CD4-positive, alpha-beta memory T cell (primary cell): ENCODE data around the gene CDC14B. TPM values are rescaled to one million over a fixed set of nuclear protein-coding genes. Genes with fewer than 3 reads are reported as not detected.
"Not testable (repeated sequence)": the region's sequence is repeated elsewhere in the genome, so short reads cannot be mapped to it uniquely, and the experiment has no call there.

Experiments
- CTCF ChIA-PET: fragments of 350-600 bp; sonication (Branson Sonifier 250); formaldehyde crosslinking; loops from one replicate; lab custom pipeline; 2021; ENCODE audit warnings: inconsistent platforms; ENCODE audit not compliant: partially characterized antibody; lab: Charles Lee
- POLR2A ChIA-PET: fragments of 350-600 bp; sonication (Branson Sonifier 250); formaldehyde crosslinking; loops from one replicate; lab custom pipeline; 2021; ENCODE audit not compliant: partially characterized antibody; lab: Charles Lee
- DNase-seq, 5 donors: peaks; one replicate each; pipeline versions ENCODE4 v3.0.0 to v3.0.0-alpha.2; 2020 to 2022; ENCODE audit warnings: mixed read lengths in 1 of 5
- H3K27ac ChIP-seq: one replicate; pipeline ENCODE4 v1.7.0; 2013; ENCODE audit warnings: low read depth, low read length
- H3K27me3 ChIP-seq: 2 replicates; pipeline ENCODE4 v1.7.0; 2013; ENCODE audit warnings: mild to moderate bottlenecking, low read length, moderate library complexity; ENCODE audit not compliant: insufficient read depth
- H3K36me3 ChIP-seq: 2 replicates; pipeline ENCODE4 v1.7.0; 2013; ENCODE audit warnings: mild to moderate bottlenecking, low read length, moderate library complexity; ENCODE audit not compliant: insufficient read depth
- H3K4me1 ChIP-seq: 2 replicates; pipeline ENCODE4 v1.7.0; 2013; ENCODE audit warnings: mild to moderate bottlenecking, low read length, moderate library complexity; ENCODE audit not compliant: insufficient read depth
- H3K4me3 ChIP-seq, 2 donors: one replicate each; pipeline ENCODE4 v1.7.0; 2013; ENCODE audit warnings: low read length in 2 of 2, mild to moderate bottlenecking in 1 of 2
- H3K9me3 ChIP-seq, 2 donors: one replicate each; pipeline ENCODE4 v1.7.0; 2013; ENCODE audit warnings: low read length in 2 of 2, control low read depth in 1 of 2; ENCODE audit not compliant: control insufficient read depth in 1 of 2
- H3K27ac Mint-ChIP-seq, 7 donors: one replicate each; pipeline ENCODE4 v1.8.0; 2020 to 2021; ENCODE audit warnings: mixed read lengths in 7 of 7, mild to moderate bottlenecking in 6 of 7, inconsistent platforms in 3 of 7, moderate library complexity in 3 of 7
- H3K27me3 Mint-ChIP-seq, 2 donors: one replicate each; pipeline ENCODE4 v1.8.0; 2020 to 2021; ENCODE audit warnings: mixed read lengths in 2 of 2
- H3K36me3 Mint-ChIP-seq, 2 donors: one replicate each; pipeline ENCODE4 v1.8.0; 2020 to 2021; ENCODE audit warnings: mixed read lengths in 2 of 2, inconsistent platforms in 1 of 2, mild to moderate bottlenecking in 1 of 2
- H3K4me1 Mint-ChIP-seq, 4 donors: one replicate each; pipeline ENCODE4 v1.8.0; 2020 to 2021; ENCODE audit warnings: mixed read lengths in 4 of 4, mild to moderate bottlenecking in 1 of 4
- H3K4me3 Mint-ChIP-seq, 8 donors: one replicate each; pipeline ENCODE4 v1.8.0; 2020 to 2021; ENCODE audit warnings: mixed read lengths in 8 of 8, mild to moderate bottlenecking in 7 of 8, moderate library complexity in 6 of 8, inconsistent platforms in 3 of 8
- H3K9me3 Mint-ChIP-seq, 8 donors: one replicate each; pipeline ENCODE4 v1.8.0; 2020 to 2021; ENCODE audit warnings: mixed read lengths in 8 of 8, mild to moderate bottlenecking in 5 of 8, inconsistent platforms in 3 of 8, moderate library complexity in 1 of 8
- intact Hi-C: fragments of 100-400 bp; cut with micrococcal nuclease; formaldehyde crosslinking; loops from one replicate; pipeline ENCODE4 v1.15.1; 2023
- polyA plus RNA-seq, 2 donors: library from polyadenylated mRNA; unstranded; fragments of 300-500 nt; fragmentation: Illumina TruSeq; gene quantifications; one replicate each; pipeline ENCODE4 v1.2.3, GENCODE V29; 2021
- total RNA-seq, 2 experiments: library from RNA; stranded (reverse); gene quantifications; one replicate each; pipeline ENCODE4 v1.2.3, GENCODE V29; 2021

CDC14B gene
- total and polyA plus RNA-seq, 4 experiments from 2014 or later: 10.6 to 17.1 (median 13.3) TPM

DNA sequence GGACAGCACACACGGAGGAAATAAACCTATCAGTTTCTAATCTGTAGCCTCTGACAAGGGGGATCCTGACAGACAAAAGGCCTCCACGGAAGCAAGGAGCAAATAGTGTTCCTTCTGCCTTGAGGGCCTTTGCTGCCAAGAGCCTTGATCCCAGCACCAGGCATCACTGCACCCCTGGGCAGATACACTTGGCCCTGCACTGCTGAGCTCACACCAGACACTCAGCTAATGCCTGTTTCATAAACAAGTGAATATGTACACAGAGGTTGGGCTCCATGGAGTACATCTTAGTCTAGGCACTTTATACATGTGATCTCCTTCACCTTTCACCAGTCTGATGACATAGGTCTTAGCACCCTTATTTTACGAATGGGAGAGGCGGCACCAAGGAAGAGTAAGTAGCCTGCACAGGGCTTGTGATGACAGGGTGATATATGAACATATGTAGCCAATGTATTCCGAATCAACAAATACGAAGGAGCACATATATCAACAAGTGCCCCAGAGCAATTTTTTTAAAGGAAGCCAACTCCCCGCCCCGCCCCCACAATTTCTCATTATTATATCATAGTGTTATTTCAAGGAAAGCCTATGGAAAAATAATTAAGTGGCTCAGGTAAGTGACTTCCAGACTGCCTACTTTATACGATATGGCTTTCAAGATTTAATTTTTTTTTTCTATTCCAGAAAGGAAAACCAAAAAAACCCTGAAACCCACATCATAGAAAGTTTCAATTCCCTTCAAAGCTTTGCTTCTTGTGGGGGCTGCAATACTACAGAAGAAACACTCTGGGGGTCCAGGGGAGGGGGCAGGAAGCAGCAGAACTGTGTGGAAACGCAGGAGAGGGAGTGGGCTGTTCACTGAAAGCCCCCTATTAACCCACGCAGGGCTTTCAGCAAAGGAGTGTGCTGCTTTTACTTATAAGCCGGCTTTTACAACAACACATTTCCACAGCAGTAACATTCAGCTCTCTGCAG, 32.0 kb downstream of the CDC14B start:
- H3K4me3 ChIP-seq: no peak overlapping the region
- intact Hi-C loops: no loop called here
- H3K27me3 ChIP-seq: no peaks in the 10 kb centered on the region
- CTCF ChIA-PET: no interaction called here
- no peak overlapping the region for H3K27ac ChIP-seq
- POLR2A ChIA-PET: interaction anchor here (1.9 kb wide), 1 partner anchor 69 kb away, joined by 4 read pairs; no protein-coding TSS in a partner anchor
- Mint-ChIP-seq H3K36me3 (no peaks in the 10 kb centered on the region), H3K4me1 (peaks cover 0 to 7% (median 2%) of the 10 kb centered on the region in 4 donors), H3K9me3 (peaks cover 0 to 2% (median 0%) of the 10 kb centered on the region in 8 donors), H3K27me3 (peaks cover 6 to 7% of the 10 kb centered on the region in 2 donors), H3K4me3 (no peak overlapping the region), H3K27ac (no peak overlapping the region)
- H3K4me1 ChIP-seq: peaks cover 3% of the 10 kb centered on the region
- DNase-seq: no peak
- H3K36me3 ChIP-seq: no peaks in the 10 kb centered on the region
- H3K9me3 ChIP-seq: no peaks in the 10 kb centered on the region

DNA sequence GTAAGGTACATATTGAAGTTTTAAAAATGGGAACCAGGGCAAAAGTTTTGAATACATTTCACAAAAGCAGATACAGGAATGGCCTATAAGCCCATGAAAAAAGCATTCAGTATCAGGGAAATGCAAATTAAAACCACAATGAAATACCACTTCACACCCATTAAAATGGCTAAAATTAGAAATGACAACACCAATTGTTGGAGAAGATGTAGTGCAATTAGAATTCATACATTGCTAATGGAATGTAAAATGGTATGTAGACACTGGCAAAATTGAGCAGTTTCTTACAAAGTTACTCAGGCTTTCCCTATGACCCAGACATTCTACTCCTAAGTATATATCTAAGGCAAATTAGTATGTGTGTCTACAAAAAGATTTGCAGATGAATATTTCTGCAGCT, 34.2 kb downstream of the CDC14B start:
- Histone ChIP-seq H3K27me3 (no peaks in the 10 kb centered on the region), H3K36me3 (no peaks in the 10 kb centered on the region), H3K4me1 (peaks cover 3% of the 10 kb centered on the region), H3K4me3 (no peak overlapping the region), H3K27ac (no peak overlapping the region), H3K9me3 (no peaks in the 10 kb centered on the region)
- no peak for DNase-seq
- Mint-ChIP-seq H3K36me3 (no peaks in the 10 kb centered on the region), H3K4me3 (no peak overlapping the region), H3K4me1 (peaks cover 0 to 7% (median 2%) of the 10 kb centered on the region in 4 donors), H3K9me3 (no peaks in the 10 kb centered on the region), H3K27ac (no peak overlapping the region), H3K27me3 (peaks cover 2 to 6% of the 10 kb centered on the region in 2 donors)
- POLR2A ChIA-PET: no interaction called here
- intact Hi-C loops: no loop called here
- CTCF ChIA-PET: no interaction called here

DNA sequence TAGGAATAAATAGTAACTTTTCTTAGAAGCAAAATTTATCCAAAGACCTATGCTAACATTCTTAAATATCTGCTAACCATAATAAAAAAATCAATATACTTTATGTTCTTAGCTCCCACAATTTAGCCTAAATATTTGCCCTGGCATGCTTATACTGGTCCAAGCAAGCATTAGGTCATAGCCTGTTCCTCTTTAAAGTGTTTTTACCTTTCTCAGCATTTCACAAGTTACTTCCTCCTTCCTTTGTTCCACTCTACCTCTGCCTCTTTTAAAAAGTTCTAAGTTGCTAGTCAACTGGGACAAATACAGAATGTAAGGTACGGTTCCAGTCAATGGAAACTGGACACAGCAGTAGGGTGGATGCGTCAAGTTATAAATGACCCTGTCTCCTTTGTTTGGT, 37.4 kb downstream of the CDC14B start:
- H3K27me3 Mint-ChIP-seq, H3K36me3 Mint-ChIP-seq, H3K27me3 ChIP-seq, H3K27ac Mint-ChIP-seq, intact Hi-C loops, H3K4me1 ChIP-seq, H3K4me3 Mint-ChIP-seq, POLR2A ChIA-PET, H3K27ac ChIP-seq, DNase-seq, CTCF ChIA-PET, H3K36me3 ChIP-seq, H3K9me3 ChIP-seq, H3K4me1 Mint-ChIP-seq, H3K9me3 Mint-ChIP-seq, H3K4me3 ChIP-seq: not testable (repeated sequence)

DNA sequence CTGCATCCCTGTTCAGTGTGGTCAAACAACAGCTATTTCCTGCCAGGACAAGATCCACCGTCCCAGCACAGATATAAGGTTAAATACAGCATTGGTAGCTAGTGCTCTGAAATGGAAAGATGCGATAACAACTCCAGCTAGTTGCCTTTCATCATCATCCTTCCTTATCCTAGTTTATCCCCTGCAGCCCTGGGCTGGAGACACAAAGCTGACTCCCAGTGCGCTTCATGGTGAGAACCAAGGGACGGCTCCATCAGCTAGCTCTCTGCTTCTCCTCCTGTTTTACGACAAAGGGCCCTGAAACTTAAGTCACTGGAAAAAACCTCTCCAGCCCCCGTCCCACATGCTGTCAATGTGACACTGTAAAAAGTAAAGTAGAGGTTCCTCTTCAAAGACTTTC, 37.9 kb downstream of the CDC14B start:
- Histone ChIP-seq H3K36me3 (no peaks in the 10 kb centered on the region), H3K4me3 (no peak overlapping the region), H3K27me3 (no peaks in the 10 kb centered on the region), H3K27ac (no peak overlapping the region), H3K4me1 (no peaks in the 10 kb centered on the region), H3K9me3 (no peaks in the 10 kb centered on the region)
- intact Hi-C loops: no loop called here
- CTCF ChIA-PET: no interaction called here
- Mint-ChIP-seq H3K9me3 (no peaks in the 10 kb centered on the region), H3K27ac (peak overlapping the region in 1 of 7 donors; percentile 0), H3K27me3 (peaks cover 2% of the 10 kb centered on the region in 2 donors), H3K4me1 (no peaks in the 10 kb centered on the region), H3K36me3 (no peaks in the 10 kb centered on the region), H3K4me3 (no peak overlapping the region)
- POLR2A ChIA-PET: no interaction called here
- no peak for DNase-seq

DNA sequence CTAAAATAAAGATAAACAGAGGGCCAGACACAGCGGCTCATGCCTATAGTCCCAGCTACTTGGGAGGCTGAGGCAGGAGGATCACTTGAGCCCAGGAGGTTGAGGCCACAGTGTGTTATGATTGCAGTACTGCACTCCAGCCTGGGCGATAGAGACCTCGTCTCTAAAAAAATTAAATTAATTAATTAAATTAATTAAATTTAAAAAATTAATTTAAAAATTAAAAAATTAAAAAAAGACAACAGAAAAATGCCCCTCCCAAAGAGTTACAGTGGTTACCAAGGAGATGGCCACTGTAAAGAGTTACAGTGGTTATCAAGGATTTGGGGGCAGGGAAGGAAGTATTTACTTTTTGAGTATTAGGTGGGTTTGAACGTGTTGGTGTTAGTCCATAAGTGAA, 38.3 kb downstream of the CDC14B start:
- peak overlapping the region in 1 of 7 donors; percentile 0 for H3K27ac Mint-ChIP-seq
- intact Hi-C loops: no loop called here
- no peak for DNase-seq
- ChIA-PET CTCF (no interaction called here), POLR2A (no interaction called here)
- H3K36me3 ChIP-seq: no peaks in the 10 kb centered on the region
- no peaks in the 10 kb centered on the region for H3K4me1 ChIP-seq
- H3K36me3 Mint-ChIP-seq: no peaks in the 10 kb centered on the region
- no peak overlapping the region for H3K27ac ChIP-seq
- no peaks in the 10 kb centered on the region for H3K9me3 Mint-ChIP-seq
- H3K27me3 Mint-ChIP-seq: peaks cover 2% of the 10 kb centered on the region in 2 donors
- H3K4me3 ChIP-seq: no peak overlapping the region
- H3K27me3 ChIP-seq: no peaks in the 10 kb centered on the region
- H3K4me1 Mint-ChIP-seq: no peaks in the 10 kb centered on the region
- H3K9me3 ChIP-seq: no peaks in the 10 kb centered on the region
- H3K4me3 Mint-ChIP-seq: no peak overlapping the region

DNA sequence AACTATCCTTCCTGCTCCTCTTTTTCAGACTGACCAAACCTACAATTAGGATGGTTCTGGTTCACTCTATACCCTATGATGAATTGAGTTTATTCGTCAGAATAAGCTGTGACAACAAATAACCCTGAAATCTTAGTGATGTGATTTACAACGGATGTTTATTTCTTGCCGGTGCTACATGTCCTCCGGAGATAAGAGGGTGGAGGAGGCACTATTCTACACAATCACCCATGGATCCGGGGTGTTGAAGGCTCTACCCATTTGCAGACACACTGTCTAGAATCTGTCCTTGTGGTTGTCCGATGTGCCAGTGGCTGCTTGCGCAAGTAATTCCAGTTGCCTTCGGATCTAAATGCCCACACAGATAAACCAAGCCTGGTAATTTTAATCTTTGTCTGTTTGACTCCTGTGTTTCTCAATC, 44.7 kb downstream of the CDC14B start:
- H3K27ac ChIP-seq: no peak overlapping the region
- Mint-ChIP-seq H3K27me3 (peaks cover 5% of the 10 kb centered on the region in 2 donors), H3K4me1 (no peaks in the 10 kb centered on the region), H3K27ac (no peak overlapping the region), H3K36me3 (no peaks in the 10 kb centered on the region), H3K4me3 (no peak overlapping the region), H3K9me3 (no peaks in the 10 kb centered on the region)
- no peaks in the 10 kb centered on the region for H3K36me3 ChIP-seq
- POLR2A ChIA-PET: interaction anchor here (0.5 kb wide), 1 partner anchor 27 kb away, joined by 4 read pairs; no protein-coding TSS in a partner anchor
- H3K9me3 ChIP-seq: no peaks in the 10 kb centered on the region
- H3K4me1 ChIP-seq: no peaks in the 10 kb centered on the region
- CTCF ChIA-PET: interaction anchor here (2.0 kb wide), 1 partner anchor 8 kb away, joined by 8 read pairs; no protein-coding TSS in a partner anchor
- intact Hi-C loops: no loop called here
- H3K27me3 ChIP-seq: no peaks in the 10 kb centered on the region
- no peak overlapping the region for H3K4me3 ChIP-seq
- DNase-seq: no peak

DNA sequence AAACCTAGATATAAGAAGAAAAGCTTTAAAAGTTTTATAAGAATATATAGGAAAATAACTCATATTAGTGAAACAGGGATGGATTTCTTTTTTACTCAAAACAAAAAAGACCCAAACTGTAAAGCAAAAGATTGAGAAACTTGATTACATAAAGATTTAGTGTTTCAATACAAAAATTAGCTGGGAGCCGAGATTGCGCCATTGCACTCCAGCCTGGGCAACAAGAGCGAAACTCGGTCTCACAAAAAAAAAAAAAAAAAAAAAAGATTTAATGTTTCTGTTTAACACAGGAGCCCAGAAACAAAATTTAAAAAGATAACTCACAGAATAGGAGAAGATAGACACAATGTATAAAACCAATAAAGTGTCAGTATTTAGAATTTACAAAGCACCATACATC, 45.2 kb downstream of the CDC14B start:
- Mint-ChIP-seq H3K36me3 (no peaks in the 10 kb centered on the region), H3K27ac (no peak overlapping the region), H3K9me3 (no peaks in the 10 kb centered on the region), H3K27me3 (peaks cover 5% of the 10 kb centered on the region in 2 donors), H3K4me3 (no peak overlapping the region), H3K4me1 (no peaks in the 10 kb centered on the region)
- intact Hi-C loops: no loop called here
- H3K4me3 ChIP-seq: no peak overlapping the region
- H3K27me3 ChIP-seq: no peaks in the 10 kb centered on the region
- no peak overlapping the region for H3K27ac ChIP-seq
- POLR2A ChIA-PET: no interaction called here
- H3K4me1 ChIP-seq: no peaks in the 10 kb centered on the region
- no peaks in the 10 kb centered on the region for H3K9me3 ChIP-seq
- no peak for DNase-seq
- no peaks in the 10 kb centered on the region for H3K36me3 ChIP-seq
- CTCF ChIA-PET: interaction anchor here (0.7 to 1.1 kb wide), 2 partner anchors 67 to 249 kb away, joined by 3 to 4 read pairs; no protein-coding TSS in a partner anchor
